Fibroblast of lung (primary cell): Measurements from ENCODE around the gene CPA4.

ENCODE experiments used
- CTCF ChIP-seq, 2 donors: IDR thresholded peaks in 1 of 2; conservative IDR thresholded peaks in 1 of 2; 1 replicate in 1 of 2; 2 replicates in 1 of 2; pipeline ENCODE4 v1.5.1; 2011 to 2012; ENCODE audit warnings: low read length in 2 of 2, control low read depth in 1 of 2, inconsistent platforms in 1 of 2, low read depth in 1 of 2, mild to moderate bottlenecking in 1 of 2
- EZH2 ChIP-seq: IDR thresholded peaks from 2 replicates; pipeline ENCODE4 v1.5.1; 2012; ENCODE audit warnings: low read length, control low read depth, mild to moderate bottlenecking; ENCODE audit errors: missing control alignments

DNA sequence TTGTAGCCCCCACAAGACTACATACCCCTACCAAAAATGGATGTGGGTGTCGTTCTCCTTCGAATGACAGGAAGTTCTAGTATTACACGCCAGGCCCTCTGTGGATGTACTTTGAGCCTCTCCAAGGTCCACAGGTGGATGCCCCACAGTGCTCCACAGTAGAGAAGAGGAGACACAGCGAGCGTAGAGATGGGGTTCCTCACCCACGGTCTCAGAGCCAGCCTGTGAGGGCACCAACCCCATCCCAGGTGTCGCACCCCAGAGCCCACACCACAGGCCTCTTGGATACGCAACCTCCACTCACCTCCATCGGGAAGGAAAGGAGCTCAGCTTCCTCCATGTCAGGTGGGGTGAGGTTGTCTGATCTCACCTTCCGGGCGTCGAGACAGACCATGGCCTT is 54.0 kb downstream of the CPA4 start:
- TF ChIP-seq EZH2 = no peak
- TF ChIP-seq CTCF (conservative IDR thresholded peaks at IDR 0.05 in 1 of 2, IDR thresholded peaks at IDR 0.05 in 1 of 2; ENCODE audit: low read depth in 1 of 2, low read length in 2 of 2) = no peak
